Urinary bladder (tissue), 4 donors: Measurements from ENCODE around the gene PPAN. TPM values are rescaled to one million over a fixed set of nuclear protein-coding genes. Genes with fewer than 3 reads are reported as not detected.

Source experiments
- DNase-seq: peaks from one replicate; pipeline ENCODE4 v3.0.0-alpha.2; 2015; ENCODE audit errors: extremely low spot score
- H3K27ac ChIP-seq: one replicate; pipeline ENCODE4 v1.5.1; 2013; ENCODE audit warnings: low read depth, mild to moderate bottlenecking, moderate library complexity
- H3K36me3 ChIP-seq: one replicate; pipeline ENCODE4 v1.6.1; 2013; ENCODE audit warnings: mild to moderate bottlenecking, moderate library complexity; ENCODE audit not compliant: insufficient read depth
- H3K4me1 ChIP-seq: one replicate; pipeline ENCODE4 v1.6.1; 2013; ENCODE audit warnings: mild to moderate bottlenecking, moderate library complexity; ENCODE audit not compliant: insufficient read depth
- H3K4me3 ChIP-seq: one replicate; pipeline ENCODE4 v1.5.1; 2013; ENCODE audit warnings: low read depth, low read length
- WGBS: extraction: QIAGEN DNeasy Blood & Tissue Kit; methylation state at CpG from one replicate; pipeline ENCODE4 v1.1.7; 2013; 5-methylcytosine and 5-hydroxymethylcytosine counted together
- polyA plus RNA-seq: library from polyadenylated mRNA; stranded (reverse); fragments of 200-250 nt; gene quantifications from one replicate; pipeline ENCODE4 v1.2.3, GENCODE V29; 2013
- total RNA-seq: library from RNA; depleted of rRNA; stranded (reverse); fragments of >200 nt; gene quantifications from one replicate; pipeline ENCODE4 v1.2.3, GENCODE V29; 2014
- donor health status: healthy with polysubstance abuse.
- donor health status: healthy.

Gene PPAN
- total and polyA plus RNA-seq, 2 donors = 10.9 to 41.1 TPM

- H3K4me1 ChIP-seq = no peaks in the 10 kb centered on the region
- DNase-seq = no peak
- no peaks in the 10 kb centered on the region for H3K36me3 ChIP-seq
- H3K4me3 ChIP-seq = peak overlapping the region; percentile 92
- WGBS = 5% methylated on average over 43 of the region's 43 CpGs
- H3K27ac ChIP-seq = peak overlapping the region; percentile 76
These were observed 19.5 kb upstream of the PPAN start for GRCh38 chr19:10086591-10087192.

GRCh38 chr19:10087296-10088061 is 18.7 kb upstream of the PPAN start:
- no peak overlapping the region for H3K27ac ChIP-seq
- H3K36me3 ChIP-seq = no peaks in the 10 kb centered on the region
- DNase-seq = no peak
- 82% methylated on average over 18 of the region's 18 CpGs for WGBS
- peak overlapping the region; percentile 92 for H3K4me3 ChIP-seq
- H3K4me1 ChIP-seq = no peaks in the 10 kb centered on the region

GRCh38 chr19:10088949-10089554 is 17.1 kb upstream of the PPAN start:
- H3K4me3 ChIP-seq = no peak overlapping the region
- DNase-seq = no peak
- H3K27ac ChIP-seq = no peak overlapping the region
- H3K4me1 ChIP-seq = no peaks in the 10 kb centered on the region
- 92% methylated on average over 6 of the region's 6 CpGs for WGBS
- no peaks in the 10 kb centered on the region for H3K36me3 ChIP-seq

GRCh38 chr19:10089801-10090375 is 16.3 kb upstream of the PPAN start:
- DNase-seq = no peak
- no peaks in the 10 kb centered on the region for H3K4me1 ChIP-seq

GRCh38 chr19:10091370-10091687 is 14.8 kb upstream of the PPAN start:
- 92% methylated on average over 17 of the region's 17 CpGs for WGBS
- Histone ChIP-seq H3K4me1 (no peaks in the 10 kb centered on the region), H3K4me3 (no peak overlapping the region), H3K36me3 (no peaks in the 10 kb centered on the region), H3K27ac (no peak overlapping the region)
- no peak for DNase-seq

More at GRCh38 chr19:10089801-10090375, 16.3 kb upstream of the PPAN start:
- 75% methylated on average over 15 of the region's 15 CpGs for WGBS
- H3K4me3 ChIP-seq = no peak overlapping the region
- no peaks in the 10 kb centered on the region for H3K36me3 ChIP-seq
- H3K27ac ChIP-seq = no peak overlapping the region

- Histone ChIP-seq H3K4me1 (no peaks in the 10 kb centered on the region), H3K27ac (no peak overlapping the region), H3K4me3 (no peak overlapping the region), H3K36me3 (no peaks in the 10 kb centered on the region)
- WGBS = 78% methylated on average over 13 of the region's 13 CpGs
- DNase-seq = no peak
These were observed 14.1 kb upstream of the PPAN start for GRCh38 chr19:10091895-10092641.

- H3K36me3 ChIP-seq = no peaks in the 10 kb centered on the region
- H3K4me1 ChIP-seq = no peaks in the 10 kb centered on the region
- no peak overlapping the region for H3K27ac ChIP-seq
- DNase-seq = no peak
- H3K4me3 ChIP-seq = no peak overlapping the region
- 91% methylated on average over 9 of the region's 9 CpGs for WGBS
These were observed 13.4 kb upstream of the PPAN start for GRCh38 chr19:10092648-10093294.

GRCh38 chr19:10093295-10094186 is 12.6 kb upstream of the PPAN start:
- WGBS = 84% methylated on average over 22 of the region's 22 CpGs

GRCh38 chr19:10095622-10095947 is 10.6 kb upstream of the PPAN start:
- Histone ChIP-seq H3K27ac (no peak overlapping the region), H3K4me3 (no peak overlapping the region), H3K36me3 (no peaks in the 10 kb centered on the region), H3K4me1 (no peaks in the 10 kb centered on the region)
- DNase-seq = no peak
- 46% methylated on average over 7 of the region's 7 CpGs for WGBS

More at GRCh38 chr19:10093295-10094186, 12.6 kb upstream of the PPAN start:
- no peak overlapping the region for H3K27ac ChIP-seq
- no peak overlapping the region for H3K4me3 ChIP-seq
- no peaks in the 10 kb centered on the region for H3K4me1 ChIP-seq
- H3K36me3 ChIP-seq = no peaks in the 10 kb centered on the region
- DNase-seq = no peak

GRCh38 chr19:10095948-10096614 is 10.1 kb upstream of the PPAN start:
- Histone ChIP-seq H3K36me3 (no peaks in the 10 kb centered on the region), H3K4me3 (peak overlapping the region; percentile 29), H3K27ac (no peak overlapping the region), H3K4me1 (no peaks in the 10 kb centered on the region)
- peak; percentile 52 for DNase-seq
- 3% methylated on average over 97 of the region's 97 CpGs for WGBS

- no peak overlapping the region for H3K27ac ChIP-seq
- 29% methylated on average over 26 of the region's 26 CpGs for WGBS
- no peak for DNase-seq
- no peaks in the 10 kb centered on the region for H3K36me3 ChIP-seq
- H3K4me1 ChIP-seq = no peaks in the 10 kb centered on the region
- peak overlapping the region; percentile 29 for H3K4me3 ChIP-seq
These were observed 9.6 kb upstream of the PPAN start for GRCh38 chr19:10096615-10096963.

GRCh38 chr19:10100163-10100785 is 5.9 kb upstream of the PPAN start:
- no peaks in the 10 kb centered on the region for H3K4me1 ChIP-seq
- no peak overlapping the region for H3K4me3 ChIP-seq
- 89% methylated on average over 5 of the region's 5 CpGs for WGBS
- H3K36me3 ChIP-seq = no peaks in the 10 kb centered on the region
- DNase-seq = no peak
- no peak overlapping the region for H3K27ac ChIP-seq
